ENCODE measurements around the gene APOA4.

APOA4 gene

DNA sequence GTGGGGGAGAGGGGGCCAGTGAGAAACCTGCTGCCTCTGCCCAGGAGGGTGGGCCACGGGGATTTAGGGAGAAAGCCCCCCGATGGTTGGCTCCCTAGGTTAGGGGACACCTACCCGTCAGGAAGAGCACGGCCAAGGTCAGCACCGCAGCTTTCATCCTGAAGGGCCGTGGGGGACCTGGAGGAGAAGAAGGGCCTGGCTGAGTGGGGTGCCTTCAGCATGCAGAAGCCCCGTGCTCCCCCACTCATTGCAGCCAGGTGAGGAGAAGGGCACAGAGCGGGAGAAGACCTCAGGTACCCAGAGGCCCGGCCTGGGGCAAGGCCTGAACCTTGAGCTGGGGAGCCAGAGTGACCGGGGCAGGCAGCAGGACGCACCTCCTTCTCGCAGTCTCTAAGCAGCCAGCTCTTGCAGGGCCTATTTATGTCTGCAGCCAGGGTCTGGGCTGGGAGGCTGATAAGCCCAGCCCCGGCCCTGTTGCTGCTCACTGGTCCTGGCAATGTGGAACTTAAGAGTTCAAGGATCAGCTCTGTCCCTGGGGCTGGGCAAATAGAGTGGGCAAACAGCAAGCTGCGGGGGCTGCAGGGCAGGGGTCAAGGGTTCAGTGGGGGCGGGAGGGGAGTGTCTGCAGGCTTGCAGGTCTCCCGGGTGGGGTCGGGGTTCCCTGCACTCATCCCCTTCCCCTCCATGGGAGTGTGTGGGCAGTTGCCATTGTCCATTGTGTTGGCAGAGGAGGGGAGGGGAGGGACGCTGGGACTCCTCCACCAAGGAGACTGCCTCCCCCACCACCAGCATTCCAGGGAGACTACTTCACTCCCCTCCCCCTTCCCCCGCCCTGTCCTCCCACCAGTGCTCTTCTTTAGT, 14.4 kb upstream of the APOA4 start, which contains the start of gene APOA1:
Gene APOA1 (minus strand): TSS at position 392 of the 861 bp plus-strand sequence. CDS start 235 bp downstream, at position 157.
- peak within 1 kb of the TSS; percentile 10 for H3K14ac ChIP-seq (ENCODE audit: low read length)
- H3K4ac ChIP-seq (ENCODE audit: low read length): no peak within 1 kb of the TSS
- WGBS, 2 donors (ENCODE audit: extremely low coverage in 2 of 2, insufficient read length in 2 of 2, insufficient replicate concordance in 1 of 2): no CpG with 5 or more reads among the region's 19 CpGs
- peak; percentile 21 for DNase-seq (ENCODE audit: low spot score)
- H2BK5ac ChIP-seq (ENCODE audit: low read length): peak within 1 kb of the TSS; percentile 42
- H3K79me1 ChIP-seq (ENCODE audit: low read depth, low read length): no peaks in the 10 kb centered on the region
- peak within 1 kb of the TSS; percentile 20 for H3K4me2 ChIP-seq (ENCODE audit: insufficient read depth, low read length, poor library complexity, severe bottlenecking)
- no peak within 1 kb of the TSS for H4K8ac ChIP-seq (ENCODE audit: low read depth, low read length)
- peak within 1 kb of the TSS; percentile 94 for H2AFZ ChIP-seq (ENCODE audit: low read length)
- H2BK12ac ChIP-seq (ENCODE audit: low read length): peak within 1 kb of the TSS; percentile 24
- H3K27ac ChIP-seq (replicated peaks; ENCODE audit: low read length): peak within 1 kb of the TSS; percentile 39
- H4K91ac ChIP-seq (ENCODE audit: low read depth, low read length, poor library complexity): no peak within 1 kb of the TSS
- peak within 1 kb of the TSS; percentile 36 for H3K9ac ChIP-seq (ENCODE audit: low read depth, low read length, poor library complexity)
- peak within 1 kb of the TSS; percentile 41 for H2BK15ac ChIP-seq (ENCODE audit: low read length)
- peak within 1 kb of the TSS; percentile 13 for H2BK120ac ChIP-seq (ENCODE audit: low read depth, low read length)
- H3K18ac ChIP-seq (ENCODE audit: low read length): peak within 1 kb of the TSS; percentile 62
- H3K9me3 ChIP-seq (replicated peaks in 1 of 2; ENCODE audit: control insufficient read depth in 2 of 2, insufficient read depth in 1 of 2, low read depth in 1 of 2, low read length in 2 of 2): no peaks in the 10 kb centered on the region
- H3K4me1 ChIP-seq (ENCODE audit: control insufficient read depth in 2 of 2, insufficient read depth in 1 of 2, low read depth in 1 of 2, low read length in 2 of 2): peaks cover 9 to 19% of the 10 kb centered on the region in 2 donors
- H3K27me3 ChIP-seq (ENCODE audit: control insufficient read depth in 3 of 3, insufficient read depth in 3 of 3, low read depth in 1 of 3, low read length in 3 of 3): peaks cover 0 to 10% (median 0%) of the 10 kb centered on the region in 3 experiments
- no peaks in the 10 kb centered on the region for H3K36me3 ChIP-seq (replicated peaks in 1 of 2; ENCODE audit: control insufficient read depth in 2 of 2, insufficient read depth in 2 of 2, low read length in 2 of 2)
- H3K4me3 ChIP-seq (ENCODE audit: low read length in 2 of 2): no peak within 1 kb of the TSS
- H3K23ac ChIP-seq (ENCODE audit: low read depth, low read length, poor library complexity): no peak within 1 kb of the TSS
- H2AK5ac ChIP-seq (ENCODE audit: low read depth, low read length): peak within 1 kb of the TSS; percentile 93

DNA sequence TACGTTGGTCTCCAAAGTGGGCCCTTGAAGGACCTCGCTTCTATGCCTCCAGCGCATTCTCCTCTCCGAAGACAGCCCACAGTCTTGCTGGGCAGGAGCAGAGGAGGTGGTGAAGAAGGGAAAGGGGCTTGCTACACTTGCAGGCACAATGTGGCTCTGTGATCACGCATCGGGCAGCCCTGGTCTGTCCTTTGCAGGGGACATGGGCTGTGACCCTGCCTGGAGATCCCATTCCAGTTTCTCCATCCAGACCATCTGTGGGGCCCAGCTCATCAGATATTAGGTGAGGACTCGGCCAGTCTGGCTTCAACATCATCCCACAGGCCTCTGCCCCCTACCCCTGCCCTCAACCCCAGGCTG, 13.5 kb upstream of the APOA4 start:
- peak overlapping the region; percentile 94 for H2AFZ ChIP-seq (ENCODE audit: low read length)
- H3K27me3 ChIP-seq (ENCODE audit: control insufficient read depth in 3 of 3, insufficient read depth in 3 of 3, low read depth in 1 of 3, low read length in 3 of 3): peaks cover 0 to 10% (median 0%) of the 10 kb centered on the region in 3 experiments
- DNase-seq (ENCODE audit: low spot score): no peak
- H3K4me1 ChIP-seq (ENCODE audit: control insufficient read depth in 2 of 2, insufficient read depth in 1 of 2, low read depth in 1 of 2, low read length in 2 of 2): peaks cover 9 to 19% of the 10 kb centered on the region in 2 donors
- H2BK12ac ChIP-seq (ENCODE audit: low read length): peak overlapping the region; percentile 24
- no peak overlapping the region for H3K4me2 ChIP-seq (ENCODE audit: insufficient read depth, low read length, poor library complexity, severe bottlenecking)
- no peak overlapping the region for H2BK5ac ChIP-seq (ENCODE audit: low read length)
- H4K8ac ChIP-seq (ENCODE audit: low read depth, low read length): no peak overlapping the region
- no CpG with 5 or more reads among the region's 7 CpGs for WGBS, 2 donors (ENCODE audit: extremely low coverage in 2 of 2, insufficient read length in 2 of 2, insufficient replicate concordance in 1 of 2)
- no peaks in the 10 kb centered on the region for H3K79me1 ChIP-seq (ENCODE audit: low read depth, low read length)
- H4K91ac ChIP-seq (ENCODE audit: low read depth, low read length, poor library complexity): no peak overlapping the region
- peak overlapping the region; percentile 93 for H2AK5ac ChIP-seq (ENCODE audit: low read depth, low read length)
- no peak overlapping the region for H3K23ac ChIP-seq (ENCODE audit: low read depth, low read length, poor library complexity)
- no peak overlapping the region for H3K14ac ChIP-seq (ENCODE audit: low read length)
- no peak overlapping the region for H3K27ac ChIP-seq (replicated peaks; ENCODE audit: low read length)
- no peak overlapping the region for H3K4me3 ChIP-seq (ENCODE audit: low read length in 2 of 2)
- H3K9me3 ChIP-seq (replicated peaks in 1 of 2; ENCODE audit: control insufficient read depth in 2 of 2, insufficient read depth in 1 of 2, low read depth in 1 of 2, low read length in 2 of 2): no peaks in the 10 kb centered on the region
- no peaks in the 10 kb centered on the region for H3K36me3 ChIP-seq (replicated peaks in 1 of 2; ENCODE audit: control insufficient read depth in 2 of 2, insufficient read depth in 2 of 2, low read length in 2 of 2)
- no peak overlapping the region for H3K4ac ChIP-seq (ENCODE audit: low read length)
- peak overlapping the region; percentile 49 for H3K18ac ChIP-seq (ENCODE audit: low read length)
- H3K9ac ChIP-seq (ENCODE audit: low read depth, low read length, poor library complexity): peak overlapping the region; percentile 36
- H2BK15ac ChIP-seq (ENCODE audit: low read length): peak overlapping the region; percentile 41
- H2BK120ac ChIP-seq (ENCODE audit: low read depth, low read length): peak overlapping the region; percentile 13

DNA sequence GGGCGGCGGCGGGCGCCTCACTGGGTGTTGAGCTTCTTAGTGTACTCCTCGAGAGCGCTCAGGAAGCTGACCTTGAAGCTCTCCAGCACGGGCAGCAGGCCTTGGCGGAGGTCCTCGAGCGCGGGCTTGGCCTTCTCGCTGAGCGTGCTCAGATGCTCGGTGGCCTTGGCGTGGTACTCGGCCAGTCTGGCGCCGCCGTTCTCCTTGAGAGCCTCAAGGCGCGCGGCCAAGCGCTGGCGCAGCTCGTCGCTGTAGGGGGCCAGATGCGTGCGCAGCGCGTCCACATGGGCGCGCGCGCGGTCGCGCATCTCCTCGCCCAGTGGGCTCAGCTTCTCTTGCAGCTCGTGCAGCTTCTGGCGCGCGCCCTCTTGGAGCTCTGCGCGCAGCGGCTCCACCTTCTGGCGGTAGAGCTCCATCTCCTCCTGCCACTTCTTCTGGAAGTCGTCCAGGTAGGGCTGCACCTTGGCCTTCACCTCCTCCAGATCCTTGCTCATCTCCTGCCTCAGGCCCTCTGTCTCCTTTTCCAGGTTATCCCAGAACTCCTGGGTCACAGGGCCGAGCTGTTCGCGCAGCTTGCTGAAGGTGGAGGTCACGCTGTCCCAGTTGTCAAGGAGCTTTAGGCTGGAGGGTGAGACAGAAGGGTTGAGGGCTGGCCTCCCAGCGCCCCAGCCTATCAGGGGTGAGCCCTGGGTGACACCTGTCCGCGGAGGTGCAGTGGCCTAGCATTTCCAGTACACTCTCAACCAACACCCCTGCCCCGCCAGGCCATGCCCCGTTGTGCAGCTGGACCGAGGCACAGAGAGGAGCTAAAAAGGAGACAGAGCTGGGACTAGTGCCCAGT, 12.9 kb upstream of the APOA4 start:
- Histone ChIP-seq H3K27me3 (ENCODE audit: control insufficient read depth in 3 of 3, insufficient read depth in 3 of 3, low read depth in 1 of 3, low read length in 3 of 3) (peaks cover 0 to 10% (median 0%) of the 10 kb centered on the region in 3 experiments), H3K4me1 (ENCODE audit: control insufficient read depth in 2 of 2, insufficient read depth in 1 of 2, low read depth in 1 of 2, low read length in 2 of 2) (peaks cover 9 to 19% of the 10 kb centered on the region in 2 donors), H3K23ac (ENCODE audit: low read depth, low read length, poor library complexity) (peak overlapping the region; percentile 97), H3K18ac (ENCODE audit: low read length) (peak overlapping the region; percentile 94), H4K8ac (ENCODE audit: low read depth, low read length) (no peak overlapping the region), H3K4me3 (ENCODE audit: low read length in 2 of 2) (peak overlapping the region; percentile 22 to 77), H3K27ac (replicated peaks; ENCODE audit: low read length) (no peak overlapping the region), H2BK5ac (ENCODE audit: low read length) (no peak overlapping the region), H3K14ac (ENCODE audit: low read length) (no peak overlapping the region), H2AFZ (ENCODE audit: low read length) (peak overlapping the region; percentile 94), H2AK5ac (ENCODE audit: low read depth, low read length) (peak overlapping the region; percentile 97), H2BK12ac (ENCODE audit: low read length) (peak overlapping the region; percentile 24), H3K36me3 (replicated peaks in 1 of 2; ENCODE audit: control insufficient read depth in 2 of 2, insufficient read depth in 2 of 2, low read length in 2 of 2) (no peaks in the 10 kb centered on the region), H3K4me2 (ENCODE audit: insufficient read depth, low read length, poor library complexity, severe bottlenecking) (peak overlapping the region; percentile 82), H3K9ac (ENCODE audit: low read depth, low read length, poor library complexity) (peak overlapping the region; percentile 88), H4K91ac (ENCODE audit: low read depth, low read length, poor library complexity) (no peak overlapping the region), H2BK120ac (ENCODE audit: low read depth, low read length) (peak overlapping the region; percentile 52), H3K4ac (ENCODE audit: low read length) (no peak overlapping the region), H3K9me3 (replicated peaks in 1 of 2; ENCODE audit: control insufficient read depth in 2 of 2, insufficient read depth in 1 of 2, low read depth in 1 of 2, low read length in 2 of 2) (no peaks in the 10 kb centered on the region), H3K79me1 (ENCODE audit: low read depth, low read length) (no peaks in the 10 kb centered on the region), H2BK15ac (ENCODE audit: low read length) (peak overlapping the region; percentile 80)
- peak; percentile 76 for DNase-seq (ENCODE audit: low spot score)
- WGBS, 2 donors (ENCODE audit: extremely low coverage in 2 of 2, insufficient read length in 2 of 2, insufficient replicate concordance in 1 of 2): no CpG with 5 or more reads among the region's 57 CpGs

All from neuronal stem cell (in vitro differentiated cells).